Left lung (tissue), 10 donors: ENCODE measurements around the gene TWSG1. TPM values are rescaled to one million over a fixed set of nuclear protein-coding genes. Genes with fewer than 3 reads are reported as not detected.

Experiments
- ATAC-seq: fragments of 200-7000 bp; cut with Tn5 transposase; one replicate; pipeline ENCODE4 v1.9.1; 2020; ENCODE audit warnings: moderate library complexity
- DNase-seq, 4 donors: peaks; one replicate each; pipeline ENCODE4 v3.0.0-alpha.2; 2013 to 2020
- H3K27ac ChIP-seq, 2 donors: fragments of 200-600 bp; sonication (generic) in 1 of 2; one replicate each; pipeline versions ENCODE4 v1.5.0 to v1.8.0; 2020 to 2021
- H3K27me3 ChIP-seq, 2 donors: fragments of 200-600 bp; sonication (generic) in 1 of 2; one replicate each; pipeline versions ENCODE4 v1.5.0 to v1.8.0; 2020 to 2021
- H3K36me3 ChIP-seq, 2 donors: fragments of 200-600 bp; sonication (generic) in 1 of 2; one replicate each; pipeline versions ENCODE4 v1.5.0 to v1.8.0; 2020 to 2021
- H3K4me1 ChIP-seq, 2 donors: fragments of 200-600 bp; one replicate each; pipeline ENCODE4 v1.8.0; 2021
- H3K4me3 ChIP-seq, 2 donors: fragments of 200-600 bp; sonication (generic) in 1 of 2; one replicate each; pipeline versions ENCODE4 v1.5.0 to v1.8.0; 2020 to 2021; ENCODE audit warnings: mild to moderate bottlenecking in 1 of 2
- H3K9me3 ChIP-seq, 2 donors: fragments of 200-600 bp; sonication (generic) in 1 of 2; one replicate each; pipeline versions ENCODE4 v1.5.0 to v1.8.0; 2020 to 2021
- CTCF ChIP-seq, 2 donors: fragments of 200-600 bp; sonication (generic) in 1 of 2; IDR thresholded peaks; one replicate each; pipeline versions ENCODE4 v1.5.0 to v1.8.0; 2021; ENCODE audit warnings: antibody characterized with exemption in 2 of 2
- intact Hi-C, 2 donors: fragments of 100-400 bp; cut with DNase I; formaldehyde crosslinking; loops; one replicate each; pipeline versions ENCODE4 v1.11.2 to v1.14.2; 2022
- polyA plus RNA-seq, 6 donors: library from polyadenylated mRNA; unstranded; fragments of 120-200 nt; gene quantifications; one replicate each; pipeline ENCODE4 v1.2.1, GENCODE V29; 2013; ENCODE audit not compliant: insufficient read length in 6 of 6
- total RNA-seq, 2 donors: library from RNA; stranded (reverse); fragmentation: NEBNext Ultra II Directional; extraction: Animal tissue kit (Norgen Biotek cat#: 25700); gene quantifications; one replicate each; pipeline ENCODE4 v1.2.1, GENCODE V29; 2021
- donor health status: DM: no; HTN: yes; CAD: no.
- donor health status: DM: no; HTN: no; CAD: no.

The TWSG1 gene
- total and polyA plus RNA-seq, 8 donors: 32.2 to 78.9 (median 71.0) TPM

GRCh38 chr18:9323750-9324445 lies 10.7 kb upstream of the TWSG1 start:
- Histone ChIP-seq H3K27me3 (no peaks in the 10 kb centered on the region), H3K9me3 (peaks cover 0 to 12% of the 10 kb centered on the region in 2 donors), H3K36me3 (no peaks in the 10 kb centered on the region), H3K4me3 (no peak overlapping the region), H3K4me1 (no peaks in the 10 kb centered on the region), H3K27ac (no peak overlapping the region)
- TF ChIP-seq CTCF (IDR thresholded peaks at IDR 0.05): no peak
- ATAC-seq (no peak), DNase-seq (no peak)
- intact Hi-C loops: no loop called here

GRCh38 chr18:9325716-9326115 lies 8.9 kb upstream of the TWSG1 start:
- Histone ChIP-seq H3K4me3 (no peak overlapping the region), H3K4me1 (no peaks in the 10 kb centered on the region), H3K36me3 (no peaks in the 10 kb centered on the region), H3K27ac (no peak overlapping the region), H3K9me3 (peaks cover 0 to 12% of the 10 kb centered on the region in 2 donors), H3K27me3 (no peaks in the 10 kb centered on the region)
- intact Hi-C loops: no loop called here
- no peak for DNase-seq
- no peak for TF ChIP-seq CTCF (IDR thresholded peaks at IDR 0.05)
- no peak for ATAC-seq

GRCh38 chr18:9328776-9329175 lies 5.8 kb upstream of the TWSG1 start:
- Histone ChIP-seq H3K4me1 (no peaks in the 10 kb centered on the region), H3K36me3 (no peaks in the 10 kb centered on the region), H3K9me3 (peaks cover 0 to 12% of the 10 kb centered on the region in 2 donors), H3K4me3 (no peak overlapping the region), H3K27me3 (no peaks in the 10 kb centered on the region), H3K27ac (no peak overlapping the region)
- ATAC-seq (no peak), DNase-seq (no peak)
- intact Hi-C loops: no loop called here
- no peak for TF ChIP-seq CTCF (IDR thresholded peaks at IDR 0.05)

- Histone ChIP-seq H3K36me3 (no peaks in the 10 kb centered on the region), H3K27ac (no peak overlapping the region), H3K4me3 (no peak overlapping the region), H3K4me1 (no peaks in the 10 kb centered on the region), H3K27me3 (no peaks in the 10 kb centered on the region), H3K9me3 (peaks cover 0 to 12% of the 10 kb centered on the region in 2 donors)
- no peak for ATAC-seq
- no peak for DNase-seq
- TF ChIP-seq CTCF (IDR thresholded peaks at IDR 0.05): no peak
- intact Hi-C loops: no loop called here
These were observed 5.1 kb upstream of the TWSG1 start for GRCh38 chr18:9329471-9329870.

GRCh38 chr18:9330419-9330818 lies 4.2 kb upstream of the TWSG1 start:
- Histone ChIP-seq H3K4me1 (peaks cover 1 to 2% of the 10 kb centered on the region in 2 donors), H3K9me3 (peaks cover 0 to 12% of the 10 kb centered on the region in 2 donors), H3K4me3 (no peak overlapping the region), H3K27me3 (no peaks in the 10 kb centered on the region), H3K36me3 (no peaks in the 10 kb centered on the region), H3K27ac (no peak overlapping the region)
- ATAC-seq: no peak
- TF ChIP-seq CTCF (IDR thresholded peaks at IDR 0.05): no peak
- intact Hi-C loops: no loop called here
- no peak for DNase-seq
